HG02884 (cell line): ENCODE data around the gene HARS2.
"Not testable (repeated sequence)": the region's sequence is repeated elsewhere in the genome, so short reads cannot be mapped to it uniquely, and the experiment has no call there.

Experiments
- ATAC-seq: cut with Tn5 transposase; IDR thresholded peaks from one replicate; pipeline ENCODE4 v1.9.1; 2021; ENCODE audit warnings: mild to moderate bottlenecking, moderate library complexity; ENCODE audit not compliant: unreplicated experiment

The HARS2 gene

GRCh38 chr5:140696891-140697492 is 5.7 kb downstream of the HARS2 start:
- no peak for ATAC-seq

- ATAC-seq, result peak; percentile 100
These were observed 9.2 kb downstream of the HARS2 start, which contains the start of gene ZMAT2 for GRCh38 chr5:140700177-140701144. Gene ZMAT2, plus strand, starts transcription at chr5:140700447. Its CDS starts 14 bp downstream, at chr5:140700461.

GRCh38 chr5:140707812-140708211 is 16.6 kb downstream of the HARS2 start:
- no peak for ATAC-seq

- ATAC-seq, result not testable (repeated sequence)
These were observed 17.5 kb downstream of the HARS2 start for GRCh38 chr5:140708787-140709186.

- ATAC-seq, result peak; percentile 90
These were observed 19.8 kb downstream of the HARS2 start for GRCh38 chr5:140710899-140711552.

GRCh38 chr5:140711794-140712193 is 20.5 kb downstream of the HARS2 start:
- ATAC-seq, result no peak

- ATAC-seq, result no peak
These were observed 22.4 kb downstream of the HARS2 start for GRCh38 chr5:140713562-140714094.

- ATAC-seq, result not testable (repeated sequence)
These were observed 25.0 kb downstream of the HARS2 start for GRCh38 chr5:140716238-140716637.

- ATAC-seq, result no peak
These were observed 27.0 kb downstream of the HARS2 start for GRCh38 chr5:140718266-140718592.

GRCh38 chr5:140720738-140721137 is 29.5 kb downstream of the HARS2 start:
- not testable (repeated sequence) for ATAC-seq

GRCh38 chr5:140721395-140721794 is 30.1 kb downstream of the HARS2 start:
- ATAC-seq, result not testable (repeated sequence)

GRCh38 chr5:140725799-140726471 is 34.7 kb downstream of the HARS2 start:
- peak; percentile 63 for ATAC-seq

- no peak for ATAC-seq
These were observed 41.8 kb downstream of the HARS2 start for GRCh38 chr5:140733098-140733497.

- no peak for ATAC-seq
These were observed 43.1 kb downstream of the HARS2 start for GRCh38 chr5:140734354-140734753.

- no peak for ATAC-seq
These were observed 46.2 kb downstream of the HARS2 start for GRCh38 chr5:140737486-140737885.

- no peak for ATAC-seq
These were observed 50.7 kb downstream of the HARS2 start for GRCh38 chr5:140741967-140742366.
